Measurements from ENCODE around the gene ACSF2. TPM values are rescaled to one million over a fixed set of nuclear protein-coding genes. Genes with fewer than 3 reads are reported as not detected.
"Not testable (repeated sequence)": the region's sequence is repeated elsewhere in the genome, so short reads cannot be mapped to it uniquely, and the experiment has no call there.

The ACSF2 gene
- total RNA-seq, 1 donor from 2014 or later: 32.5 TPM

- DNase-seq (ENCODE audit: low read depth): no peak
Measured at GRCh38 chr17:50464121-50464520, 38.1 kb downstream of the ACSF2 start.

- no peak for DNase-seq (ENCODE audit: low read depth)
Measured at GRCh38 chr17:50464736-50465135, 38.7 kb downstream of the ACSF2 start.

GRCh38 chr17:50465171-50465570 is 39.2 kb downstream of the ACSF2 start:
- no peak for DNase-seq (ENCODE audit: low read depth)

- DNase-seq (ENCODE audit: low read depth): no peak
Measured at GRCh38 chr17:50465635-50466034, 39.6 kb downstream of the ACSF2 start.

- no peak for DNase-seq (ENCODE audit: low read depth)
Measured at GRCh38 chr17:50466371-50467113, 40.5 kb downstream of the ACSF2 start.

- DNase-seq (ENCODE audit: low read depth): no peak
Measured at GRCh38 chr17:50467114-50467854, 41.3 kb downstream of the ACSF2 start.

- DNase-seq (ENCODE audit: low read depth): no peak
Measured at GRCh38 chr17:50467855-50468303, 41.9 kb downstream of the ACSF2 start.

GRCh38 chr17:50468304-50469207 is 42.5 kb downstream of the ACSF2 start, which contains the start of gene CHAD:
Gene CHAD (minus strand): TSS chr17:50468880. CDS start chr17:50468813, 67 bp downstream.
- DNase-seq (ENCODE audit: low read depth): no peak

- DNase-seq (ENCODE audit: low read depth): no peak
Measured at GRCh38 chr17:50469208-50469605, 43.2 kb downstream of the ACSF2 start.

GRCh38 chr17:50469671-50470305 is 43.8 kb downstream of the ACSF2 start:
- no peak for DNase-seq (ENCODE audit: low read depth)

- no peak for DNase-seq (ENCODE audit: low read depth)
Measured at GRCh38 chr17:50470426-50470825, 44.4 kb downstream of the ACSF2 start.

GRCh38 chr17:50471009-50471905 is 45.2 kb downstream of the ACSF2 start:
- no peak for DNase-seq (ENCODE audit: low read depth)

- no peak for DNase-seq (ENCODE audit: low read depth)
Measured at GRCh38 chr17:50472286-50472685, 46.3 kb downstream of the ACSF2 start.

- peak; percentile 39 for DNase-seq (ENCODE audit: low read depth)
Measured at GRCh38 chr17:50472761-50473161, 46.7 kb downstream of the ACSF2 start.

- no peak for DNase-seq (ENCODE audit: low read depth)
Measured at GRCh38 chr17:50473901-50474300, 47.9 kb downstream of the ACSF2 start.

GRCh38 chr17:50474523-50474922 is 48.5 kb downstream of the ACSF2 start:
- DNase-seq (ENCODE audit: low read depth): no peak

GRCh38 chr17:50475362-50475761 is 49.3 kb downstream of the ACSF2 start:
- no peak for DNase-seq (ENCODE audit: low read depth)

GRCh38 chr17:50475775-50476544 is 49.9 kb downstream of the ACSF2 start:
- not testable (repeated sequence) for DNase-seq (ENCODE audit: low read depth)

- DNase-seq (ENCODE audit: low read depth): no peak
Measured at GRCh38 chr17:50476545-50477315, 50.7 kb downstream of the ACSF2 start.

Data from renal cortical epithelial cell (primary cell).